DMS153 treated with DMSO at 0.1 percent for 48 hours (cell line): ENCODE measurements around the gene SLC7A4.
"Not testable (repeated sequence)": the region's sequence is repeated elsewhere in the genome, so short reads cannot be mapped to it uniquely, and the experiment has no call there.

Experiments
- DNase-seq: peaks from one replicate; lab custom pipeline; 2025; ENCODE audit not compliant: unreplicated experiment; lab: John Stamatoyannopoulos, UW

SLC7A4 gene

GRCh38 chr22:21064917-21065864 lies 32.8 kb upstream of the SLC7A4 start:
- no peak for DNase-seq

DNA sequence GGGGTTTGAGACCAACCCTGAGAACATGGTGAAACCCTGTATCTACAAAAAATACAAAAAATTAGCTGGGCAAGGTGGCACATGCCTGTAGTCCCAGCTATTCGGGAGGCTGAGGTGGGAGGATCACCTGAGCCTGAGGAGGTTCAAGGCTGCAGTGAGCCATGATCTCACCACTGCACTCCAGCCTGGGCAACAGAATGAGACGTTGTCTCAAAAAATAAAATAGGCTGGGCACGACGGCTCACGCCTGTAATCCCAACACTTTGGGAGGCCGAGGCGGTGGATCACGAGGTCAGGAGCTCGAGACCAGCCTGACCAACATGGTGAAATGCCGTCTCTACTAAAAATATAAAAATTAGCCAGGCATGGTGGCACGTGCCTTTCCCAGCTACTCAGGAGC lies 32.1 kb upstream of the SLC7A4 start:
- not testable (repeated sequence) for DNase-seq

DNA sequence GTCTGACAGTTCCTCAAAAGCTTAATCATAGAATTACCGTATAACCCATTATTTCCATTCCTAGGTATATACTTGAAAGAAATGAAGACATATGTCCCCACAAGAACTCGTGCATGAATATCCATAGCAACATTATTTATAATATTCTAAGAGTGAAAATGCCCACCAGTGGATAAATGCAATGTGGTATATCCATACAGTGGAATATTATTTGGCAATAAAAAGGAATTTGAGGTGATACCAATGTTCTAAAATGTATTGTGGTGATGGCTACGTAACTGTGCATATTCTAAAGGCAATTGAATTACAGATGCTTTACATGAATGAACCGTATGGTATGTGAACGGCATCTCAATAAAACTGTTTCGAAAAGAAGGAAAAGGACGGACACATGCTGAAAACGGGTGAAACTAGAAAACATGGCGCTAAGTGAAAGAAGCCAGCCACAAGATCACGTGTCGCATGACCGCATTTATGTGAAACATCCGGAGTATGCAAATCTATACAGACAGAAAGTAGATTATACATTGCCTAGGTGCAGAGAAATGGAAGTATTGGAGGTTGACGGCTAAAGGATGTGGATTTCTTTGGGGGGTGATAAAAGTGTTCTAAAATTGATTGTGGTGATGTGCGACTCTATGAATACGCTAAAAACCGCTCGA lies 29.4 kb upstream of the SLC7A4 start:
- DNase-seq = not testable (repeated sequence)

DNA sequence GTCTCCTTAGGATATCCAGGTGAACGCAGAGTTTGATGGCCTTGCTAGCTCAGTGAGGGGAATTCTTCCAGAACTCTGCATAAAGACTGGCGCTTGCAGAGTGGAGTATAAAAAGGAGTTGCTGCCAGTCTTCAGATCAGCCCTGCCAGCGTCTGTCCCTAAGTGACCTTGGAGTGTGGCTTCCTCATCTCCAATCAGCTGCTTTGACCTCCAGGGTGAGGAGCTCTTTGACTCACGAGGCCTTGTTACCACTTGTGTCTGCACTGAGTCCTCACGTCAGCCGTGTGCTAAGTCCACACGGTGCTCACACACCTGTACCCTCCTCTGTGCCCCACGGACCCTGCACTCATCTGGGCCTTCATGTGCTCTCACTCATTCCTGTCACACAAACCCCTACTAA lies 28.0 kb upstream of the SLC7A4 start:
- not testable (repeated sequence) for DNase-seq

GRCh38 chr22:21055880-21056319 lies 23.5 kb upstream of the SLC7A4 start:
- no peak for DNase-seq

- no peak for DNase-seq
These were observed 23.1 kb upstream of the SLC7A4 start for GRCh38 chr22:21055564-21055834.

DNA sequence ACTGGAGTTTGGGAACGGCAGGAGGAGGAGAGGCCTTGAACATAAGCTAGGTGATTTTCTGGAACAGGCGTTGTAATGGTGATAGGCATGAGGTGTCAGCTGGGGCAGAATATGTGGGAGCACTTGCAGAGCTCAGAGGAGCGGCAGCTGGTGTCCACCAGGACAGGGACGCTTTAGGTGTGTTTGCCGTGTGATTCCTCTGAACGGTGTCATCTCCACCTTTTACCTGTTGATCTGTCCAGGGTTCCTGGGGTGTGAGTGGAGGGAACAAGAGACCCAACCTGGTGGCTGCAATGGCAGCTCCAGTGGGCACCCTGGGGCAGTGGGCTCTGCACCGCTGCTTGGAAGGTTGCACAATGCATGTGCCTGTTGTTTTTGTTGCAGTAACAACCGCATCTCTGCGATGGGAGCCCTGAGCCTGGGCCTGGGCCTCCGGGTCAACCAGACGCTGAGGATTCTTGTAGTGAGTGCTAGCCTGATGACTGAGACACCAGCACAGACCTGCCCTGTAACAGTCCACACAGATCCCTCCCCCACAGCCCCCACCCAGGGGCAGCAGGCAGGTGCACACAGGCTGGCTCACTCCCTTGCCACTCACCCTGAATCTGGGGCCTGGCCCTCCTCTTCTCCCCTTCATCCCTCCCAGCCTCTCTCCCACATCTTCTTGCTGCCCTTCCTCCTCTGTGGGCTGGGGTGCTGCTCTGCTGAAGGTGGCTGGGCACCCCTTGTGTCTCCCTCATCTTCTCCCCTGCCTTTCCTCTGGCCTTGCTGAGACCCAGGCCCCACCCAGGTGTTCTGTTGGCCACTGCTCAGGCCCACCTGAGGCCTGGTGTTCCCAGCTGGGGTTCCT lies 22.6 kb upstream of the SLC7A4 start:
- no peak for DNase-seq

DNA sequence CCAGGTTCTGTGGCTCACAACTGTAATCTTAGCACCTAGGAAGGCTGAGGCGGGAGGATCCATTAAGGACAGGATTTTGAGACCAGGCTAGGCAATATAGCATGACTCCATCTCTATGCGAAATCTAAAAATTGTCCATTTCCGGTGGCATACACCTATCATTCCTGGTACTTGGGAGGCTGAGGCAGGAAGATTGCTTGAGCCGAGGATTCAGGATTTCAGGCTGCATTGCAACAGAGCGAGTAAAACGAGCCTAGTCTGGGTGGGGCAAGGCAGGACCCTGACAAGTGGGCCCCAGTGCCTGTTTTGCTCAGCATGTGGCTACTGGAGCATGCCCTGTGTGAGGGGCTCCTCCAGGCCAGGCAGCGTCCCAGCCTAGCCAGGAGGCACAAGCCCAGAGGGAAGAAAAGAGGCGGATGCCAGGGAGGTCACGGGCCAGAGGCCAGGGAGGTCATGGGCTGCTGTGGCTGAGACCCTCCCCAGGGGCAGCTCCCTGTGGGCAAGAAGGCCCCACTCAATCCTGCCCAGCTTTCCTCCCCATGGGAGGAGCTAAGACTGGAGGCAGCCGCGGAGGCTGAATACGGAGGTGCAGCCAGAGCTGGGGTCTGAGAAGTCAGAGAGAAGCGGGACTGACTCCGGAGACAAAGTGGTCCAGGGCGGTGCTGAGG lies 21.8 kb upstream of the SLC7A4 start:
- no peak for DNase-seq

DNA sequence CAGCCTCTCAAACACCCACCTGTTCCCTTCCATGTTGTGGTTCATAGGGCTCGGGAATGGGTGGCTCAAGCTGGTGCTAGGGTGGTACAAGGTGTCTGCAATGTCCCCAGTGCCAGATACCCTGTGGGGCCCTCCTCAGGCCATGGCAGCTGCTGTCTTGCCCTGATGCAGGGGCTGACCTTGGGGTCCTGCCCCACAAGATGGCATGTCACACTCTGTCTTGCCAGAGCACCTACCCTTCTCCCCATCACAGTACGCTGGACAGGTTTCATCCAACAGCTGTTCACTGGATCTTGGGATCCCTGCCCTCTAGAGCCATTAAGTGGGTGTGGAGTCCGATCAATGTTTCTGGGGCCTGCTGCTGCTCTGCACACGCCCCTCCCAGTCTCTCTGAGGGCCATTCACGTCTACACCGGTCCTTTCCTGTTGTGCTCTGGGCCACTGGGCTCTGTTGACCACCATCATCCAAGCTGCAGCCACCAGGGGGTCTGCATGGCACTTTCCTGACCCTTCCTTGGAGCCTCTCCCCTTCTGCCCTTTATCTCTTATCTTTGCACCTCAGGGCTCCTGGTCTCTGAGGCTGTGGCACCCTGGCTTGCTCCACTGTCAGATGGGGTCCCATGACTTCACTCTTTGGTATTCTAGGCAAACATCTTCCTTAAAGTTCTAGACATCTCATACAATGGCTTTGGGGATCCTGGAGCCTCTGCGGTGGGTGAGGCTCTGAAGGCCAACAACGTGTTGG lies 20.5 kb upstream of the SLC7A4 start:
- no peak for DNase-seq

GRCh38 chr22:21051831-21052400 lies 19.6 kb upstream of the SLC7A4 start:
- DNase-seq = no peak

DNA sequence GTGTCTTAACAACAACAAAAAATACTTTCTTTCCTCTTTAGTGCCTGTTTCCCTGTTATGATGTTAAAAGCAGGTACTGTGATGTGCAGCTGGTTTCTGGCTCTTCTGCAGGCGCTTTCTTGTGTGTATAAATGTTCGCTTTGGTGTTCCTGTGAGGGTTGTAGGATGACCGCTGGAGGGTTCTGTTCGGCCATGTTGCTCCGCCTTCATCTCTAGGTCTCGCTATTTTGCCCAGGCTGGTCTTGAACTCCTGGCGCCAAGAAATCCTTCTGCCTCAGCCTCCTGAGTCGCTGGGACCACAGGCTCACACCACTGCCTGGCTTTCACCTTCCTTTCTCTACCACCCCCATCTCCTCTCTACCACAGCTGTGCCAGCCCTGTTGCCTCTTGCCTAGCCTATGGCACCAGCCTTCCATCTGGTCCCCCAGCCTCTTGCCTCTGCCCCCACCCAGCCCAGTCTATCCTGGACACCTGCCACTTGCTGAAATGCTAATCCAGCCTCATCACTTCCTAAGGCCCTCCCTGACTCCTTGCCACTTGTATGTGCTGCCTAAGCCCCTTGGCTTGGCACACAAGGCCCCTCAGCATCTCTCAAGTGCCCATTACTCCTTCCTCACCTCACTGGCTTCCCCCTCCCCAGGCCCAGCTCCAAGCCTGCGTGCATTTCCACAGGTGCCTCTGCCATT lies 18.9 kb upstream of the SLC7A4 start:
- no peak for DNase-seq

- DNase-seq = not testable (repeated sequence)
These were observed 16.6 kb upstream of the SLC7A4 start for GRCh38 chr22:21048965-21049364.

DNA sequence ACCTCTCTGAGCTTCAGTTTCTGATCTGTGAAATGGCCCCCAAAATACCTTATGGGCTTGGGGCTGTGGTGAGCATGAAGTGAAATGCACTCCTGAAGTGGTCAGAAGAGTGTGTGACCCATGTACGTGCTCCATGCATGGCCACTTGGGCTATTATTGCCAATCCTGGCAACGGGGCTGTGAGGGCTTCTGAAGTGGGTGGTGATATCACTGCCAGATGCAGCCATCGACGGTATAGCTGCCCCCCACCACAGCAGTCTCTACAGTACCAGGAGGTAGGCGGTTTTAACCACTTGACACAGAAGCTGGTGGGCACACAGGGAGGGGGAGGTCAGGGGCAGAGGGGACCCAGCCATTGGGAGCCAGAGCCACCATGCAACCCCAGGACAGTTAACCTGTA lies 16.1 kb upstream of the SLC7A4 start:
- DNase-seq = not testable (repeated sequence)

DNA sequence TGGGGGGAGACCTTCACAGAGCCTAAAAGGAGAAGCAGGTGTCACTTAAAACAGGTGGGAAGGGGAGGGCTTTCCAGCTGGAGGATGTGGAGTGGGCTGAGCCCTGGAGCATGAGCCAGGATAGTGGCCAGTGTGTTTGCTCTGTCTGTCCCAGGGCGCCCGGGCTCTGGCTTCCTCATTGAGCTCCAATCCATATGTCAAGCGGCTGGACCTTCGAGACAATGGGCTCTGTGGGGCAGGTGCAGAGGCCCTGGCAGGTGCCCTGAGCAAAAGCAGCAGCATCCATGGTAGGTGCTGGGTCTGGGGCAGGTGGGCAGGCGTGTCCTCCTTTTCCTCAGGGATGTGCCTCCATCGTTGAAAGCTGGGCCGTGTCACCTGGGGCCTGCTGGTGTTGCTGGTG lies 15.4 kb upstream of the SLC7A4 start:
- peak; percentile 20 for DNase-seq

DNA sequence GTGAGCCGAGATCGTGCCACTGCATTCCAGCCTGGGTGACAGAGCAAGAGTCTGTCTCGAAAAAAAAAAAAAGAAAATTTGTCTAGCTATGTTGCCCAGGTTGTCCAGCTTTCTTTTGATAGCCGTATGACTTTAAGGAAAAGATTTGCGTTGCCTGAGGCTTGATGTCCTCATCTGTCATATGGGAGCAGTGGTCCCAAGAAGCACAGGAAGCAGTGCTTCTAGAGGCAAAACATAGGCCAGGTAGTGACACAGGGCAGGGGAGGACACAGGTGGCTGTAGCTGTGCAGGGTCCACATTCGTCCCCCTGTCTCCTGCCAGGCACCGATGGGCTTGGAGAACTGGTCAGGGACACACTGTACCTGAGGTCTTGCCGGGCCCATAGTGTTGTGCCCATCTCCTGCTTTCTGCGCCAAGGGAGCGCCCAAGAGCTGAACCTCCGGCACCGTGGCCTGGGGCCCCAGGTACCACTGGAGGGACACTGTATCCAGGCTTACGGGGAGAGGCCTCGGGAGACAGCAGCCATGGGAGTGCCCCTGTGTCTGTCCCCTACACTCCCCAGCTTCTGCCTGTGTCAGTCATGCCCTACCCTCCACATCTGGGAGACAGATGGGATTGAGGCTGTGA lies 14.8 kb upstream of the SLC7A4 start:
- no peak for DNase-seq

DNA sequence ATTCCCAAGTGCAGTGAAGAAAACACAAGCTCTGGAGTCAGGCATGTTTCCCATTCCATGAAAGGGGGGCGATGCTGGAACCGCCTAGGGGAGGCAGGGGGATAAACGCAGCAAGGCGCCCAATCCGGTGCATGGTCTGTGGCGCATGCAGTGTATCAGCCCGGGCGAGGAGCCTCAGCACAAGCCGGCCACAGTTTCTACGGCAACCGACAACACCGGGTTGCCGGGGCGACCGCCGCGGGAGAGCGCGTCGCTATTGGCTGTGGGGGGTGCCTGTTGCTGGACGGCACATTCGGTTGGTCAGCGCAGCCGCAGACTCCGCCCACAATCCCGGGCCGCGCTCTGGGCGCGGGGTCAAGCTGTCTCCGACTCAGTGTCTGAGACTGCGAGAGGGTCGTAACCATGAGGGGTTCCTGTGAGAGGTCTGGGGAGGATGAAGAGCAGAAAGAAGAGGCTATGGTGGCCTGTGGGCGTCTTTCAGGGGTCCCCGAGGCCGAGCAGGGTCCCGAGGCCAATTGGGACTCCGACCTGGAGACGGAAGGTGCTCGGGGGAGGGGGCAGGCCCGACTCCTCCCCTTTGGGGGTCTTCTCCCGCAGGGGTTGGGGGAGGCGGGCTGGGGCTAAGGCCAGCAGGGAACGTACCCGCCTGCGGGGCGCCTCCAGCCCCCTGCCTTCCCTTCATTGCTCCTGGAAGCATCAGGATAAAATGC lies 13.4 kb upstream of the SLC7A4 start, which contains the start of gene LRRC74B:
Gene LRRC74B, plus strand, starts transcription at position 362 of the 710 bp plus-strand sequence. Its CDS starts 41 bp downstream, at position 403.
- peak; percentile 86 for DNase-seq

DNA sequence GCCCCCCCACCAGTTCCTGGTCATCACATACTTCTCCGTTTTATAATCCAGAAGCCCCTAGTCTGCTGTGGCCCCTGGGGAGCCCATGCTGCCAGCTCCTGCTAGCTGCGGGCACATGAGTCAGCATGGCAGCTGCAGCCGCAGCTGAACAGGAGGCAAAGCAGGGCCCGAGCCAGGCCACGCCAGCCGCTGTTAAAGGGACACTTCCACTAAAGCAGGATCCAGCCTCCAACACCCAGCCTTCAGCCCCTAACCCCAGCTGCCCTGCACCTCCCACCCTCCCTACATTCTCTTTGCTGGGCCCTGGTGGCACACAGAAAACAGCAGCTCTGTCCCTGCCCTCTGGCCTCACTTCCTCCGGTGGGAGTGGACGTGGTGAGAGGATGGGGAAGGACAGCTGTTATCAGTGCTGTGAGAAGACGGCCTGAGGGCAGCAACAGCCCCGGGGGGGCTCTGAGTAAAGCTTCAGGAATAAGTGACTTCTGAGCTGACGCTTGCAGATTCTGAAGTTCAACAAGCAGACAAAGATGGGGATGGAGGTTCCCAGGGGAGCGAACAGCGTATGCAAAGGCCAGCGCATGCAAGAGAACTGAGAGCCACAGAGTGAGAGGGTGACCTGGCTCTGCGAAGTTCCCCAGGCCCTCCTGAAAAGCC lies 12.7 kb upstream of the SLC7A4 start:
- peak; percentile 19 for DNase-seq
